HCT116 (cell line): ENCODE results near the gene ADA. TPM values are rescaled to one million over a fixed set of nuclear protein-coding genes. Genes with fewer than 3 reads are reported as not detected.

Experiments used
- ATAC-seq: fragments of 200-7000 bp; cut with Tn5 transposase; 2 replicates; pipeline ENCODE4 v1.9.1; 2020; ENCODE audit warnings: mild to moderate bottlenecking, moderate library complexity
- BruUV-seq: library from RNA; stranded (reverse); fragments of 400-500 nt; replicated peaks from 2 replicates; lab custom pipeline; 2021; lab: Mats Ljungman, UMichigan
- CTCF ChIA-PET: fragments of 300-600 bp; sonication (Branson Sonifier 250); formaldehyde crosslinking; loops from one replicate; lab custom pipeline; 2021; ENCODE audit warnings: antibody characterized with exemption; lab: Charles Lee
- POLR2A ChIA-PET: fragments of 300-600, 350-600 bp; sonication (Branson Sonifier 250); formaldehyde crosslinking; loops from one replicate; lab custom pipeline; 2021; ENCODE audit warnings: antibody characterized with exemption; lab: Charles Lee
- RAD21 ChIA-PET, 2 experiments: fragments of 300-600 bp; sonication (Branson Sonifier 250); formaldehyde crosslinking; loops; one replicate each; lab custom pipeline; 2023; ENCODE audit warnings: low total read pairs in 2 of 2; ENCODE audit not compliant: uncharacterized antibody in 2 of 2, unreplicated experiment in 2 of 2, low non-redundant PET in 1 of 2; lab: Charles Lee
- DNase-seq: peaks from one replicate; pipeline ENCODE4 v3.0.0-alpha.2; 2010; ENCODE audit warnings: low read depth, low spot score
- H2AFZ ChIP-seq: fragments of 200-600 bp; shearing (Covaris generic), sonication (generic); 2 replicates; pipeline ENCODE4 v1.6.1; 2017; ENCODE audit warnings: low read depth, mixed run types, mixed read lengths, antibody characterized with exemption, low read length; ENCODE audit not compliant: poor library complexity, severe bottlenecking
- H3K27ac ChIP-seq: 2 replicates; pipeline ENCODE4 v1.5.1; 2012; ENCODE audit warnings: low read depth, low read length
- H3K27me3 ChIP-seq: fragments of 200-600 bp; sonication (generic); 2 replicates; pipeline ENCODE4 v1.6.1; 2016; ENCODE audit warnings: mixed run types, low read length, mixed read lengths; ENCODE audit not compliant: insufficient read depth
- H3K36me3 ChIP-seq, 2 experiments: fragments of 200-500 bp in 1 of 2; fragments of 200-600 bp in 1 of 2; sonication (Bioruptor generic) in 1 of 2; sonication (generic) in 1 of 2; 2 replicates each; pipeline versions ENCODE4 v1.5.1 to v1.6.1; 2014 to 2016; ENCODE audit warnings: low read length in 2 of 2, inconsistent platforms in 1 of 2, mixed read lengths in 1 of 2, mixed run types in 1 of 2; ENCODE audit not compliant: insufficient read depth in 2 of 2, control insufficient read depth in 1 of 2
- H3K4me1 ChIP-seq, 2 experiments: fragments of 200-600 bp in 1 of 2; sonication (generic) in 1 of 2; 2 replicates each; pipeline versions ENCODE4 v1.5.1 to v1.6.1; 2012 to 2017; ENCODE audit warnings: low read length in 2 of 2, inconsistent platforms in 1 of 2, mild to moderate bottlenecking in 1 of 2, mixed read lengths in 1 of 2, mixed run types in 1 of 2, moderate library complexity in 1 of 2; ENCODE audit not compliant: insufficient read depth in 2 of 2, control insufficient read depth in 1 of 2
- H3K4me2 ChIP-seq: fragments of 200-600 bp; sonication (generic); 2 replicates; pipeline ENCODE4 v1.6.1; 2017; ENCODE audit warnings: mixed run types, low read length, mixed read lengths
- H3K4me3 ChIP-seq, 2 experiments: fragments of 200-600 bp in 1 of 2; sonication (generic) in 1 of 2; replicated peaks in 1 of 2; 2 replicates each; pipeline ENCODE4 v1.5.1; 2011 to 2016; ENCODE audit warnings: low read length in 2 of 2, control low read depth in 1 of 2, low read depth in 1 of 2, mild to moderate bottlenecking in 1 of 2, mixed read lengths in 1 of 2, mixed run types in 1 of 2
- H3K79me2 ChIP-seq: fragments of 200-600 bp; sonication (generic); 2 replicates; pipeline ENCODE4 v1.6.1; 2017; ENCODE audit warnings: mild to moderate bottlenecking, mixed run types, low read length, moderate library complexity, mixed read lengths; ENCODE audit not compliant: insufficient read depth
- H3K9ac ChIP-seq: fragments of 200-600 bp; sonication (generic); 2 replicates; pipeline ENCODE4 v1.6.1; 2016; ENCODE audit warnings: low read length, mixed read lengths
- H3K9me2 ChIP-seq: fragments of 200-600 bp; sonication (generic), shearing (Covaris generic); 2 replicates; pipeline ENCODE4 v1.6.1; 2017; ENCODE audit warnings: mixed run types, mild to moderate bottlenecking, moderate library complexity; ENCODE audit not compliant: insufficient read depth
- H3K9me3 ChIP-seq, 2 experiments: fragments of 200-500 bp in 1 of 2; fragments of 200-600 bp in 1 of 2; sonication (Bioruptor generic) in 1 of 2; sonication (generic) in 1 of 2; 2 replicates each; pipeline ENCODE4 v1.6.1; 2014 to 2017; ENCODE audit warnings: low read length in 2 of 2, mixed read lengths in 2 of 2, inconsistent platforms in 1 of 2, low read depth in 1 of 2, mild to moderate bottlenecking in 1 of 2, mixed run types in 1 of 2, moderate library complexity in 1 of 2; ENCODE audit not compliant: control insufficient read depth in 1 of 2, insufficient read depth in 1 of 2
- H4K20me1 ChIP-seq: fragments of 200-600 bp; sonication (generic), shearing (Covaris generic); 2 replicates; pipeline ENCODE4 v1.6.1; 2017; ENCODE audit warnings: mixed run types, mild to moderate bottlenecking, moderate library complexity; ENCODE audit not compliant: insufficient read depth
- CBX3 ChIP-seq: IDR thresholded peaks from 2 replicates; pipeline ENCODE4 v1.6.1; 2012; ENCODE audit warnings: low read depth
- EGR1 ChIP-seq: IDR thresholded peaks from 2 replicates; pipeline ENCODE4 v1.6.1; 2012; ENCODE audit warnings: low read depth
- EZH2 ChIP-seq: fragments of 200-600 bp; sonication (generic); IDR thresholded peaks from 2 replicates; pipeline ENCODE4 v1.6.1; 2017; ENCODE audit warnings: antibody characterized with exemption, mixed run types
- FOSL1 ChIP-seq: IDR thresholded peaks from 2 replicates; pipeline ENCODE4 v1.6.1; 2012; ENCODE audit warnings: low read depth
- JUND ChIP-seq: IDR thresholded peaks from 2 replicates; pipeline ENCODE4 v1.6.1; 2012
- POLR2A ChIP-seq: IDR thresholded peaks from 2 replicates; pipeline ENCODE4 v1.7.0; 2011; ENCODE audit warnings: borderline replicate concordance; ENCODE audit not compliant: insufficient read depth, insufficient read length; ENCODE audit errors: extremely low read depth
- POLR2AphosphoS5 ChIP-seq: IDR thresholded peaks from 2 replicates; pipeline ENCODE4 v1.6.1; 2011; ENCODE audit warnings: mild to moderate bottlenecking, low read depth, low read length, moderate library complexity
- RAD21 ChIP-seq: IDR thresholded peaks from 2 replicates; pipeline ENCODE4 v1.6.1; 2012; ENCODE audit warnings: low read depth, mild to moderate bottlenecking
- REST ChIP-seq: IDR thresholded peaks from 2 replicates; pipeline ENCODE4 v1.6.1; 2012; ENCODE audit warnings: low read depth
- SIN3A ChIP-seq: IDR thresholded peaks from 2 replicates; pipeline ENCODE4 v1.6.1; 2012; ENCODE audit warnings: low read depth
- SP1 ChIP-seq: IDR thresholded peaks from 2 replicates; pipeline ENCODE4 v1.6.1; 2012; ENCODE audit warnings: low read depth
- SRF ChIP-seq: IDR thresholded peaks from 2 replicates; pipeline ENCODE4 v1.6.1; 2012; ENCODE audit warnings: low read depth
- TCF7L2 ChIP-seq: IDR thresholded peaks from 2 replicates; pipeline ENCODE4 v1.7.0; 2011; ENCODE audit warnings: borderline replicate concordance, inconsistent platforms; ENCODE audit not compliant: insufficient read depth, insufficient read length; ENCODE audit errors: extremely low read depth
- YY1 ChIP-seq: IDR thresholded peaks from 2 replicates; pipeline ENCODE4 v1.6.1; 2011; ENCODE audit warnings: low read length, low read depth, moderate library complexity, mild to moderate bottlenecking; ENCODE audit not compliant: insufficient replicate concordance; ENCODE audit errors: extremely low read depth
- ZFX ChIP-seq: fragments of 450-650 bp; IDR thresholded peaks from 2 replicates; pipeline ENCODE4 v1.6.1; 2017
- ZNF274 ChIP-seq: fragments of 200-500 bp; sonication (Bioruptor generic); IDR thresholded peaks from 2 replicates; pipeline ENCODE4 v1.6.1; 2014; ENCODE audit warnings: mild to moderate bottlenecking, low read depth, low read length, inconsistent platforms
- intact Hi-C: fragments of 100-400 bp; cut with micrococcal nuclease; formaldehyde crosslinking; loops from 2 replicates; pipeline ENCODE4 v1.10.0; 2022
- total RNA-seq: library from RNA; stranded (reverse); gene quantifications from one replicate; pipeline ENCODE4 v1.2.1, GENCODE V29; 2021; ENCODE audit not compliant: unreplicated experiment
- TF ChIP-seq, protein P1 (sequence below), 3 experiments: fragments of 200-600 bp in 1 of 3; sonication (generic) in 1 of 3; IDR thresholded peaks in 2 of 3; conservative IDR thresholded peaks in 1 of 3; 2 replicates each; pipeline ENCODE4 v1.5.1; 2012 to 2017; ENCODE audit warnings: low read depth in 2 of 3, low read length in 2 of 3, antibody characterized with exemption in 1 of 3, borderline replicate concordance in 1 of 3, control low read depth in 1 of 3, mild to moderate bottlenecking in 1 of 3, mixed read lengths in 1 of 3, mixed run types in 1 of 3, moderate library complexity in 1 of 3; ENCODE audit not compliant: insufficient read depth in 1 of 3
- TF ChIP-seq, protein P2 (sequence below): IDR thresholded peaks from 2 replicates; pipeline ENCODE4 v1.6.1; 2012
- TF ChIP-seq, protein P3 (sequence below): IDR thresholded peaks from 2 replicates; pipeline ENCODE4 v1.6.1; 2012

The ADA gene
- total RNA-seq, 1 experiment from 2014 or later: 25.9 TPM

- no peak for TF ChIP-seq CBX3
These were observed 41.1 kb downstream of the ADA start (continued) for GRCh38 chr20:44610313-44610962.

DNA sequence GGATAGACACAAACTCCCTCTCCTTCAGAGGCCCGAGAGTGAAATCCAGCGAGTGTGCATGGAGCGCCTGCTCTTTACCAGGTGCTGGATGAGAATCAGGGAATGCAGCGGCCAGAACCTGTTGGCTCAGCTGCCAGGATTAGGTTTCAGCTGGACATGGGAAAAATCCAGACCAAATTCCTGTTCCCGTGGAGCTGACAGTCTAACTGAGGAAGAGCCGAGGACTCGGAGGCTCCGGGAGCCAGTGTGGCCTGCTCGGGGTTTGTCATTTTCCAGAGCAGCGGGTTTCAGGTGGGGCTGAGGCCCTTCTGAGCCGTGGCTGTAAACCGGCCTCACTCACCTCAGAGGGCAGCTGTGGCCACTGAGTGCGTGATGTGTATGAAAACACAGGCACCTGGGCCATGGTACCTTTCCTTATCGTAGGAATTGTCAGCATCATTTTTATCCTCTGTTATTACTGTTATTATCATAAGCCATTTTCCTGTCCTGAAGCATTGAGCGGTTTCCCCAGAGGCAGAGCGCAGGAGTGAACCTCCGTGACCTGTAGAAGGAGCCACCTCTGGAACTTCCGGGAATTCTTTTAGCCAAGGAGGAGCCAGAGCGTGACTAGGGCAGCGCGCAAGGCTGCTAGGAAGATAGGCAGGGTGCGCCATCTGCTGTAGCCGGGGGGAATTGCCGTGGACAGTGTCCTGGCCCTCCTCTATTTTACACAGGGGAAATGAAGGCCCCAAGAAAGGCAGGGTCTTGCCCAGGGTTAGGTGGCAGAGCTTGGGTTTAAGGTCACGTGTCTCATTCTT lies 41.8 kb downstream of the ADA start:
- H2AFZ ChIP-seq: no peak overlapping the region
- ChIA-PET POLR2A (no interaction called here), CTCF (interaction anchor here (0.9 to 3.3 kb wide), 10 partner anchors 34 to 392 kb away, joined by 3 to 21 read pairs (median 5); partner anchors contain the start of genes SERINC3 and TTPAL), RAD21 (interaction anchor here in 1 of 2 experiments (1.2 kb wide), 1 partner anchor 392 kb away, joined by 3 read pairs; no protein-coding TSS in a partner anchor)
- H3K4me2 ChIP-seq: peak overlapping the region; percentile 65
- ATAC-seq (peak; percentile 98), DNase-seq (peak; percentile 76)
- H3K4me1 ChIP-seq: peaks cover 5 to 13% of the 10 kb centered on the region in 2 experiments
- H3K4me3 ChIP-seq: peak overlapping the region in 1 of 2 experiments; percentile 27; a peak in 3 of 4 replicates
- H4K20me1 ChIP-seq: no peaks in the 10 kb centered on the region
- peak overlapping the region; percentile 28 for H3K9ac ChIP-seq
- no peaks in the 10 kb centered on the region for H3K79me2 ChIP-seq
- no peaks in the 10 kb centered on the region for H3K36me3 ChIP-seq
- no peaks in the 10 kb centered on the region for H3K9me2 ChIP-seq
- TSS peak; percentile 72 for BruUV-seq
- no peaks in the 10 kb centered on the region for H3K9me3 ChIP-seq
- H3K27me3 ChIP-seq: no peaks in the 10 kb centered on the region
- H3K27ac ChIP-seq: peak overlapping the region; percentile 56
- intact Hi-C loops: loop anchor here (1.0 to 2.0 kb wide), 3 partner anchors 135 to 392 kb away; partner anchors contain the start of gene TTPAL
- TF ChIP-seq SRF: no peak
- TF ChIP-seq EGR1: no peak
- peak; percentile 98 for TF ChIP-seq RAD21
- TF ChIP-seq YY1: no peak
- TF ChIP-seq EZH2: no peak
- TF ChIP-seq ZFX: no peak
- TF ChIP-seq CBX3: no peak
- no peak for TF ChIP-seq SP1
- TF ChIP-seq ZNF274: no peak
- TF ChIP-seq REST: no peak
- TF ChIP-seq POLR2A: peak; percentile 31
- TF ChIP-seq, protein P1, sequence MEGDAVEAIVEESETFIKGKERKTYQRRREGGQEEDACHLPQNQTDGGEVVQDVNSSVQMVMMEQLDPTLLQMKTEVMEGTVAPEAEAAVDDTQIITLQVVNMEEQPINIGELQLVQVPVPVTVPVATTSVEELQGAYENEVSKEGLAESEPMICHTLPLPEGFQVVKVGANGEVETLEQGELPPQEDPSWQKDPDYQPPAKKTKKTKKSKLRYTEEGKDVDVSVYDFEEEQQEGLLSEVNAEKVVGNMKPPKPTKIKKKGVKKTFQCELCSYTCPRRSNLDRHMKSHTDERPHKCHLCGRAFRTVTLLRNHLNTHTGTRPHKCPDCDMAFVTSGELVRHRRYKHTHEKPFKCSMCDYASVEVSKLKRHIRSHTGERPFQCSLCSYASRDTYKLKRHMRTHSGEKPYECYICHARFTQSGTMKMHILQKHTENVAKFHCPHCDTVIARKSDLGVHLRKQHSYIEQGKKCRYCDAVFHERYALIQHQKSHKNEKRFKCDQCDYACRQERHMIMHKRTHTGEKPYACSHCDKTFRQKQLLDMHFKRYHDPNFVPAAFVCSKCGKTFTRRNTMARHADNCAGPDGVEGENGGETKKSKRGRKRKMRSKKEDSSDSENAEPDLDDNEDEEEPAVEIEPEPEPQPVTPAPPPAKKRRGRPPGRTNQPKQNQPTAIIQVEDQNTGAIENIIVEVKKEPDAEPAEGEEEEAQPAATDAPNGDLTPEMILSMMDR (IDR thresholded peaks at IDR 0.05 in 2 of 3, conservative IDR thresholded peaks at IDR 0.05 in 1 of 3; ENCODE audit: borderline replicate concordance in 1 of 3, insufficient read depth in 1 of 3, low read depth in 2 of 3, low read length in 2 of 3): peak; percentile 93 to 99 (median 96)
- no peak for TF ChIP-seq TCF7L2
- TF ChIP-seq SIN3A: no peak
- TF ChIP-seq FOSL1: no peak
- no peak for TF ChIP-seq JUND
- TF ChIP-seq, protein P2, sequence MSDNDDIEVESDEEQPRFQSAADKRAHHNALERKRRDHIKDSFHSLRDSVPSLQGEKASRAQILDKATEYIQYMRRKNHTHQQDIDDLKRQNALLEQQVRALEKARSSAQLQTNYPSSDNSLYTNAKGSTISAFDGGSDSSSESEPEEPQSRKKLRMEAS: no peak
- TF ChIP-seq, protein P3, sequence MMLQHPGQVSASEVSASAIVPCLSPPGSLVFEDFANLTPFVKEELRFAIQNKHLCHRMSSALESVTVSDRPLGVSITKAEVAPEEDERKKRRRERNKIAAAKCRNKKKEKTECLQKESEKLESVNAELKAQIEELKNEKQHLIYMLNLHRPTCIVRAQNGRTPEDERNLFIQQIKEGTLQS: no peak
- TF ChIP-seq POLR2AphosphoS5: peak; percentile 55; the same call in 1 of the 2 replicates
